ENCODE results near the gene C1orf21.

The C1orf21 gene

GRCh38 chr1:184433956-184434502, 47.2 kb downstream of the C1orf21 start:
- no peak for TF ChIP-seq GATA2 (IDR thresholded peaks at IDR 0.05; ENCODE audit: low read depth, low read length)
- TF ChIP-seq GATA3 (IDR thresholded peaks at IDR 0.05; ENCODE audit: low read depth, low read length) = no peak

- TF ChIP-seq GATA2 (IDR thresholded peaks at IDR 0.05; ENCODE audit: low read depth, low read length) = no peak
- no peak for TF ChIP-seq GATA3 (IDR thresholded peaks at IDR 0.05; ENCODE audit: low read depth, low read length)
Measured at GRCh38 chr1:184437291-184437690, 50.5 kb downstream of the C1orf21 start.

GRCh38 chr1:184438363-184438762, 51.5 kb downstream of the C1orf21 start:
- no peak for TF ChIP-seq GATA2 (IDR thresholded peaks at IDR 0.05; ENCODE audit: low read depth, low read length)
- TF ChIP-seq GATA3 (IDR thresholded peaks at IDR 0.05; ENCODE audit: low read depth, low read length) = no peak

- TF ChIP-seq GATA2 (IDR thresholded peaks at IDR 0.05; ENCODE audit: low read depth, low read length) (peak; percentile 36), GATA3 (IDR thresholded peaks at IDR 0.05; ENCODE audit: low read depth, low read length) (peak; percentile 35; the same call in 1 of the 2 replicates)
Measured at GRCh38 chr1:184442260-184442659, 55.4 kb downstream of the C1orf21 start.

- no peak for TF ChIP-seq GATA3 (IDR thresholded peaks at IDR 0.05; ENCODE audit: low read depth, low read length)
- TF ChIP-seq GATA2 (IDR thresholded peaks at IDR 0.05; ENCODE audit: low read depth, low read length) = no peak
Measured at GRCh38 chr1:184443201-184443600, 56.4 kb downstream of the C1orf21 start.

GRCh38 chr1:184443624-184444023, 56.8 kb downstream of the C1orf21 start:
- TF ChIP-seq GATA3 (IDR thresholded peaks at IDR 0.05; ENCODE audit: low read depth, low read length) = no peak
- TF ChIP-seq GATA2 (IDR thresholded peaks at IDR 0.05; ENCODE audit: low read depth, low read length) = no peak

- TF ChIP-seq GATA3 (IDR thresholded peaks at IDR 0.05; ENCODE audit: low read depth, low read length) (no peak), GATA2 (IDR thresholded peaks at IDR 0.05; ENCODE audit: low read depth, low read length) (peak; percentile 54; the same call in 1 of the 2 replicates)
Measured at GRCh38 chr1:184445997-184446396, 59.2 kb downstream of the C1orf21 start.

- TF ChIP-seq GATA2 (IDR thresholded peaks at IDR 0.05; ENCODE audit: low read depth, low read length) (no peak), GATA3 (IDR thresholded peaks at IDR 0.05; ENCODE audit: low read depth, low read length) (no peak)
Measured at GRCh38 chr1:184447651-184448185, 60.9 kb downstream of the C1orf21 start.

GRCh38 chr1:184449916-184450315, 63.1 kb downstream of the C1orf21 start:
- TF ChIP-seq GATA3 (IDR thresholded peaks at IDR 0.05; ENCODE audit: low read depth, low read length) (no peak), GATA2 (IDR thresholded peaks at IDR 0.05; ENCODE audit: low read depth, low read length) (no peak)

- TF ChIP-seq GATA3 (IDR thresholded peaks at IDR 0.05; ENCODE audit: low read depth, low read length) (no peak), GATA2 (IDR thresholded peaks at IDR 0.05; ENCODE audit: low read depth, low read length) (no peak)
Measured at GRCh38 chr1:184455786-184456185, 69.0 kb downstream of the C1orf21 start.

GRCh38 chr1:184456189-184456588, 69.4 kb downstream of the C1orf21 start:
- no peak for TF ChIP-seq GATA3 (IDR thresholded peaks at IDR 0.05; ENCODE audit: low read depth, low read length)
- TF ChIP-seq GATA2 (IDR thresholded peaks at IDR 0.05; ENCODE audit: low read depth, low read length) = no peak

GRCh38 chr1:184457500-184457899, 70.7 kb downstream of the C1orf21 start:
- TF ChIP-seq GATA2 (IDR thresholded peaks at IDR 0.05; ENCODE audit: low read depth, low read length) (peak; percentile 98), GATA3 (IDR thresholded peaks at IDR 0.05; ENCODE audit: low read depth, low read length) (peak; percentile 97)

GRCh38 chr1:184461321-184461720, 74.5 kb downstream of the C1orf21 start:
- TF ChIP-seq GATA3 (IDR thresholded peaks at IDR 0.05; ENCODE audit: low read depth, low read length) = no peak; the same call in none of the 2 replicates
- TF ChIP-seq GATA2 (IDR thresholded peaks at IDR 0.05; ENCODE audit: low read depth, low read length) = peak; percentile 94

- TF ChIP-seq GATA2 (IDR thresholded peaks at IDR 0.05; ENCODE audit: low read depth, low read length) = no peak
- no peak for TF ChIP-seq GATA3 (IDR thresholded peaks at IDR 0.05; ENCODE audit: low read depth, low read length)
Measured at GRCh38 chr1:184462155-184462554, 75.3 kb downstream of the C1orf21 start.

- TF ChIP-seq GATA2 (IDR thresholded peaks at IDR 0.05; ENCODE audit: low read depth, low read length) (no peak), GATA3 (IDR thresholded peaks at IDR 0.05; ENCODE audit: low read depth, low read length) (no peak)
Measured at GRCh38 chr1:184462990-184463389, 76.2 kb downstream of the C1orf21 start.
